Measurements from ENCODE around the gene SPON1. TPM values are rescaled to one million over a fixed set of nuclear protein-coding genes. Genes with fewer than 3 reads are reported as not detected.

The SPON1 gene
- total RNA-seq (3.6 TPM), polyA plus RNA-seq (1.6 TPM)
- long read RNA-seq, donor 1 = 0 reads
- long read RNA-seq, donor 2 = 0 reads
- long read RNA-seq, donor 3, partial matches to known transcripts = 0 of 2 reads
- long read RNA-seq, donor 3, other reads (novel, unspliced or antisense) = 0 of 2 reads
- long read RNA-seq, donor 4, partial matches to known transcripts = 35 of 35 reads
- long read RNA-seq, donor 4, other reads (novel, unspliced or antisense) = 0 of 35 reads
- long read RNA-seq, donor 5, full-length matches to known transcripts = 3 of 3 reads
- long read RNA-seq, donor 5, partial matches to known transcripts = 0 of 3 reads
- long read RNA-seq, donor 5, other reads (novel, unspliced or antisense) = 0 of 3 reads
- long read RNA-seq, donor 6 = 0 reads
- long read RNA-seq, donor 7, partial matches to known transcripts = 40 of 40 reads
- long read RNA-seq, donor 7, other reads (novel, unspliced or antisense) = 0 of 40 reads
- long read RNA-seq, donor 8, full-length matches to known transcripts = 1 of 1 reads
- long read RNA-seq, donor 8, partial matches to known transcripts = 0 of 1 reads
- long read RNA-seq, donor 8, other reads (novel, unspliced or antisense) = 0 of 1 reads
- long read RNA-seq, donor 9 = 0 reads
- long read RNA-seq, donor 10 = 0 reads

- peak in 3 of 9 donors; percentile 8 to 43 (median 17) for DNase-seq (ENCODE audit: low read depth in 6 of 9, low spot score in 9 of 9)
- H3K27me3 ChIP-seq (ENCODE audit: control insufficient read depth in 2 of 2, insufficient read depth in 1 of 2, low read length in 1 of 2) = peaks cover 55 to 82% of the 10 kb centered on the region in 2 donors
- under 1% methylated on average over 74 of the region's 74 CpGs for WGBS
- peaks cover 0 to 1% of the 10 kb centered on the region in 2 donors for H3K9me3 ChIP-seq (ENCODE audit: control insufficient read depth in 2 of 2, insufficient read depth in 1 of 2, low read length in 1 of 2)
- H3K27ac ChIP-seq (ENCODE audit: low read depth in 1 of 2, low read length in 1 of 2) = no peak within 1 kb of the TSS
- no peaks in the 10 kb centered on the region for H3K36me3 ChIP-seq (ENCODE audit: control insufficient read depth in 2 of 2, insufficient read depth in 2 of 2, low read length in 1 of 2)
- peaks cover 6 to 9% of the 10 kb centered on the region in 2 donors for H3K4me1 ChIP-seq (ENCODE audit: control insufficient read depth in 2 of 2, insufficient read depth in 2 of 2, low read length in 2 of 2)
- peak within 1 kb of the TSS in 1 of 2 donors; percentile 28 for H3K4me3 ChIP-seq (ENCODE audit: low read length in 2 of 2)
Measured at GRCh38 chr11:13962562-13963168, at the start of gene SPON1. Gene SPON1, plus strand, starts transcription at chr11:13962723. Its CDS starts 182 bp downstream, at chr11:13962905.

DNA sequence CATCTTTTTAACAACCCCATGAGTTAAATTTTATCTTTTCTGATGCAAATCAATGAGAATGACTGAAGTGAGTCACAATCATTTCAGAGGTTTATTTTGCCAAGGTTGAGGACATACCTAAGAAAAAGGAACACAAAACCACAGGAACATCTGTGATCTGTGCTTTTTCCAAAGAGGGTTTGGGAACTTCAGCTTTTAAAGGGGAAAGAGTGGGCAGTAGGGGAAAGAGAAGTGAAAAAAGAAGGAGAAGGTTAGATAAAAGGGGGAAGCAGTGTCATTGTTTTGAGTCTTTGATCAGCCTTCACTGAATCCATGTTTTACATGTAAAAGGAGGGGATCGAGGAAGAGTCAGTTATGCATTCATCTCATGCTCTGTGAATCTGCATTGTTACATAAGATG, 45.3 kb upstream of the SPON1 start:
- no peaks in the 10 kb centered on the region for H3K9me3 ChIP-seq (ENCODE audit: control insufficient read depth in 2 of 2, insufficient read depth in 1 of 2, low read length in 1 of 2)
- no peak for DNase-seq (ENCODE audit: low read depth in 6 of 9, low spot score in 9 of 9)
- 94% methylated on average over 1 of the region's 1 CpG for WGBS
- H3K36me3 ChIP-seq (ENCODE audit: control insufficient read depth in 2 of 2, insufficient read depth in 2 of 2, low read length in 1 of 2) = no peaks in the 10 kb centered on the region
- H3K4me1 ChIP-seq (ENCODE audit: control insufficient read depth in 2 of 2, insufficient read depth in 2 of 2, low read length in 2 of 2) = no peaks in the 10 kb centered on the region
- H3K27me3 ChIP-seq (ENCODE audit: control insufficient read depth in 2 of 2, insufficient read depth in 1 of 2, low read length in 1 of 2) = no peaks in the 10 kb centered on the region
- H3K4me3 ChIP-seq (ENCODE audit: low read length in 2 of 2) = no peak overlapping the region
- no peak overlapping the region for H3K27ac ChIP-seq (ENCODE audit: low read depth in 1 of 2, low read length in 1 of 2)

- Histone ChIP-seq H3K4me3 (ENCODE audit: low read length in 2 of 2) (no peak overlapping the region), H3K27me3 (ENCODE audit: control insufficient read depth in 2 of 2, insufficient read depth in 1 of 2, low read length in 1 of 2) (no peaks in the 10 kb centered on the region), H3K4me1 (ENCODE audit: control insufficient read depth in 2 of 2, insufficient read depth in 2 of 2, low read length in 2 of 2) (no peaks in the 10 kb centered on the region), H3K36me3 (ENCODE audit: control insufficient read depth in 2 of 2, insufficient read depth in 2 of 2, low read length in 1 of 2) (no peaks in the 10 kb centered on the region), H3K9me3 (ENCODE audit: control insufficient read depth in 2 of 2, insufficient read depth in 1 of 2, low read length in 1 of 2) (no peaks in the 10 kb centered on the region), H3K27ac (ENCODE audit: low read depth in 1 of 2, low read length in 1 of 2) (no peak overlapping the region)
- WGBS = 85% methylated on average over 2 of the region's 2 CpGs
- no peak for DNase-seq (ENCODE audit: low read depth in 6 of 9, low spot score in 9 of 9)
Measured at GRCh38 chr11:13917904-13918303, 44.6 kb upstream of the SPON1 start.

DNA sequence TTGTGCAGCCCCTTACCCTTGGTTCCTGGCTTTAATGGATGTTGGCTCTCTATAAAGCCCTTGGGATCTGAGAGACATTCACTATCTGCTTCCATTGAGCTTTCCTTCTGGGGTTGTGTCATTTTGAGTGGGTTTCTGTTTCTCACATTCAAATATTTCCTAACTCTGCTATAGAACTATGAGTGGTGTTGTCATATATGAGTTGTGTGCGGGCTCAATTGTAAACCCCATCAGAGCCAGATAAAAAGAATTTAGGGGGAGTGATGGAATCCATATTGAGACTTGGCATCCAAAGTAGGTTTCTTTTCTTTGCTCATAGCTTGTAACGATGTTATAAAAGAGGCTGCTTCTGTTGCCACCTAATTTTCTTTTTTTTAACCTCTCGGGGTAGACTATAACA, 41.8 kb upstream of the SPON1 start:
- Histone ChIP-seq H3K27ac (ENCODE audit: low read depth in 1 of 2, low read length in 1 of 2) (no peak overlapping the region), H3K36me3 (ENCODE audit: control insufficient read depth in 2 of 2, insufficient read depth in 2 of 2, low read length in 1 of 2) (no peaks in the 10 kb centered on the region), H3K4me3 (ENCODE audit: low read length in 2 of 2) (no peak overlapping the region), H3K27me3 (ENCODE audit: control insufficient read depth in 2 of 2, insufficient read depth in 1 of 2, low read length in 1 of 2) (no peaks in the 10 kb centered on the region), H3K9me3 (ENCODE audit: control insufficient read depth in 2 of 2, insufficient read depth in 1 of 2, low read length in 1 of 2) (no peaks in the 10 kb centered on the region), H3K4me1 (ENCODE audit: control insufficient read depth in 2 of 2, insufficient read depth in 2 of 2, low read length in 2 of 2) (peaks cover 5 to 14% of the 10 kb centered on the region in 2 donors)
- DNase-seq (ENCODE audit: low read depth in 6 of 9, low spot score in 9 of 9) = no peak
- WGBS = 95% methylated on average over 3 of the region's 3 CpGs

GRCh38 chr11:13921545-13921944, 41.0 kb upstream of the SPON1 start:
- Histone ChIP-seq H3K27me3 (ENCODE audit: control insufficient read depth in 2 of 2, insufficient read depth in 1 of 2, low read length in 1 of 2) (no peaks in the 10 kb centered on the region), H3K9me3 (ENCODE audit: control insufficient read depth in 2 of 2, insufficient read depth in 1 of 2, low read length in 1 of 2) (no peaks in the 10 kb centered on the region), H3K36me3 (ENCODE audit: control insufficient read depth in 2 of 2, insufficient read depth in 2 of 2, low read length in 1 of 2) (no peaks in the 10 kb centered on the region), H3K27ac (ENCODE audit: low read depth in 1 of 2, low read length in 1 of 2) (no peak overlapping the region), H3K4me1 (ENCODE audit: control insufficient read depth in 2 of 2, insufficient read depth in 2 of 2, low read length in 2 of 2) (peaks cover 5 to 14% of the 10 kb centered on the region in 2 donors), H3K4me3 (ENCODE audit: low read length in 2 of 2) (no peak overlapping the region)
- WGBS = 83% methylated on average over 8 of the region's 8 CpGs
- no peak for DNase-seq (ENCODE audit: low read depth in 6 of 9, low spot score in 9 of 9)

DNA sequence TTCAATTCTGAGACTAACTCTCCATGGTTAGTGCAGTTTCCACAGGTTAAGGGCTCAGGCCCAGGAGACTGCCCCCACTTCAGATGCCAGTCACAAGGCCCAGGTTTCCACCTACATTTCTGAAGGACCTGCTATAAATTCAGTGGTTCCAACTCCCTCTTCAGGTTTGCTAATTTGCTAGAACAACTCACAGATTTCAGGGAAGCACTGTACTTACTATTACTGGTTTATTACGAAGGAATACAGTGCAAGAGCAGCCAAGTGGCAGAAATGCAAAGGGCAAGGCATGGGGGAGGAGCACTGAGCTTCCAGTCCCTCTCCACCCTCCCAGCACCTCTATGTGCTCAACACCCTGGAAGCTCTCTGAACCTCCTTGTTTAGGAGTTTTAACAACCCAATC, 39.3 kb upstream of the SPON1 start:
- peak overlapping the region in 1 of 2 donors; percentile 18 for H3K27ac ChIP-seq (ENCODE audit: low read depth in 1 of 2, low read length in 1 of 2)
- H3K27me3 ChIP-seq (ENCODE audit: control insufficient read depth in 2 of 2, insufficient read depth in 1 of 2, low read length in 1 of 2) = no peaks in the 10 kb centered on the region
- H3K4me1 ChIP-seq (ENCODE audit: control insufficient read depth in 2 of 2, insufficient read depth in 2 of 2, low read length in 2 of 2) = peaks cover 5 to 14% of the 10 kb centered on the region in 2 donors
- H3K9me3 ChIP-seq (ENCODE audit: control insufficient read depth in 2 of 2, insufficient read depth in 1 of 2, low read length in 1 of 2) = no peaks in the 10 kb centered on the region
- H3K36me3 ChIP-seq (ENCODE audit: control insufficient read depth in 2 of 2, insufficient read depth in 2 of 2, low read length in 1 of 2) = no peaks in the 10 kb centered on the region
- 93% methylated on average over 1 of the region's 1 CpG for WGBS
- DNase-seq (ENCODE audit: low read depth in 6 of 9, low spot score in 9 of 9) = no peak
- no peak overlapping the region for H3K4me3 ChIP-seq (ENCODE audit: low read length in 2 of 2)

DNA sequence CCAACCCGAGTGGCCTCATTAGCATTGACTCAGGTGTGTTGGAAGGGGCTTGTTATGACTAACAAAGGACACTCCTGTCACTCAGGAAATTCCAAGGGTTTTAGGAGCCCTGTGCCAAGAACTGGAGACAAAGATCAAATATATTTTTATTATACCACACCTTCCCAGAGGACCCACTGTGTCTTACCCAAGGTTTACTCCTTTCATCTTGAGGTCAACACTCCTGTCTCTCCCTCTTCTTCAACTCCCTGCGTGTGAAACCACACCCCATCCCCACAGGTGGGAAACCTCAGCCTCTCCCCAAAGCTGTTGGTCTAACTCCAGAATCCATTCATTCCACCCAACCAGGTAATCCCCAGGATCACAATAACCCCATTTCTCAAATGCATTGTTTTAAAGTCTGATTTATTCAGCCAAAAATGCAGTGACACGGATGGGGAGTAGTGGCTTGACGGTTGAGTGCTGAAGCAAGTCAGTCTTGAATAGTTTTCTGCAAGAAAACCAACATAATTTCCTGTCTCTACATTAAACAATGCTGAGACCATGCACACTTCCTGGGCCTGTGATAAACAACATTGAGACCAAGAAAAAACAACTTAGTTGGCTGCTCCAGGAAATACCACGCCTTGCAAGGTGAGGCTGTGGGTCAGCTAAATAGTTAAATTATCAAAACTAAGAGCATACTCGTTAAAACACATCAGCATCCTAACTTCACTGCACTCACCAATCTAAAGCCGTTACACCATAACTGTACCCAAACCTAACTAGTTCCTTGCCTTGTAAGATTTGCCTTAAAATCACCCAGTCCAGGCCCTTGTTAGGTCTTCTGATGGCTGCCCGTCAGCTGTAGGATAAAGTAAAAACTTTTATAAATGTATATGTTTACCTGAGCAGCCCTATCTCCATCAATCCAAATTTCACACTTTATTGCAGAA, 38.5 kb upstream of the SPON1 start:
- 32% methylated on average over 8 of the region's 8 CpGs for WGBS
- peaks cover 5 to 14% of the 10 kb centered on the region in 2 donors for H3K4me1 ChIP-seq (ENCODE audit: control insufficient read depth in 2 of 2, insufficient read depth in 2 of 2, low read length in 2 of 2)
- no peaks in the 10 kb centered on the region for H3K9me3 ChIP-seq (ENCODE audit: control insufficient read depth in 2 of 2, insufficient read depth in 1 of 2, low read length in 1 of 2)
- peak overlapping the region in 1 of 2 donors; percentile 70 for H3K27ac ChIP-seq (ENCODE audit: low read depth in 1 of 2, low read length in 1 of 2)
- H3K27me3 ChIP-seq (ENCODE audit: control insufficient read depth in 2 of 2, insufficient read depth in 1 of 2, low read length in 1 of 2) = no peaks in the 10 kb centered on the region
- DNase-seq (ENCODE audit: low read depth in 6 of 9, low spot score in 9 of 9) = peak in 3 of 9 donors; percentile 6 to 58 (median 20)
- H3K36me3 ChIP-seq (ENCODE audit: control insufficient read depth in 2 of 2, insufficient read depth in 2 of 2, low read length in 1 of 2) = no peaks in the 10 kb centered on the region
- H3K4me3 ChIP-seq (ENCODE audit: low read length in 2 of 2) = no peak overlapping the region

DNA sequence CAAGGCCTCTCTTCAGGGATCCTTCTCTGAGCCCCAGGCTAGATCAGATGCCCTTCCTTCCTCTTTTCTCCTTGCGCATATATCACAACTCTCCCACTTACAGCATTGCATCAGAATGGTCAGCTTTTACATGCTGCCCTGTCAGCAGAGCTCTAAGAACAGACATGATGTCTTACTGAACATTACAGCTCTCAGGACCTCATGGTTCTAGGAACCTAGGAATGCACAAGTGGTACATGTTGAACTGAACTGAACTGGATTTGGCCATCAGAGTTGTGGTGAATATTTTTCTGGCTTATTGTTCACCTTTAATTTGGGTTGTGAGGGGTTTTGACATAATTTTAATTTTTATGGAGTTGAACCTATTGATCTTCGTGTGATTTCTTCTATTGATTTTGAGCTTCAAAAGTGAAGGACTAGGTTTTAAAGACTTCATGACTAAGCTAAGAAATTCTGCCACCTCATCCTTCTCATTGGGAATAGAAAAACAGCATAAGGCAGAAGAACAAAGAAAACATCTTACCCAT, 37.7 kb upstream of the SPON1 start:
- Histone ChIP-seq H3K4me3 (ENCODE audit: low read length in 2 of 2) (no peak overlapping the region), H3K27ac (ENCODE audit: low read depth in 1 of 2, low read length in 1 of 2) (no peak overlapping the region), H3K9me3 (ENCODE audit: control insufficient read depth in 2 of 2, insufficient read depth in 1 of 2, low read length in 1 of 2) (no peaks in the 10 kb centered on the region), H3K4me1 (ENCODE audit: control insufficient read depth in 2 of 2, insufficient read depth in 2 of 2, low read length in 2 of 2) (peaks cover 5 to 14% of the 10 kb centered on the region in 2 donors), H3K27me3 (ENCODE audit: control insufficient read depth in 2 of 2, insufficient read depth in 1 of 2, low read length in 1 of 2) (no peaks in the 10 kb centered on the region), H3K36me3 (ENCODE audit: control insufficient read depth in 2 of 2, insufficient read depth in 2 of 2, low read length in 1 of 2) (no peaks in the 10 kb centered on the region)
- WGBS = 75% methylated on average over 2 of the region's 2 CpGs
- peak in 1 of 9 donors; percentile 8 for DNase-seq (ENCODE audit: low read depth in 6 of 9, low spot score in 9 of 9)

All from thymus (tissue), 14 donors.